Suprapubic skin (tissue), 4 donors: Measurements from ENCODE around the gene PYM1.
"Not testable (repeated sequence)": the region's sequence is repeated elsewhere in the genome, so short reads cannot be mapped to it uniquely, and the experiment has no call there.

Source experiments
- CTCF ChIP-seq, 2 donors: fragments of 200-600 bp in 1 of 2; fragments of 450-650 bp in 1 of 2; sonication (generic) in 1 of 2; IDR thresholded peaks; one replicate each; pipeline ENCODE4 v1.5.1; 2016 to 2019; ENCODE audit warnings: antibody characterized with exemption in 2 of 2, mild to moderate bottlenecking in 1 of 2, moderate library complexity in 1 of 2
- EP300 ChIP-seq: sonication (generic); formaldehyde crosslinking; IDR thresholded peaks from one replicate; pipeline ENCODE4 v1.6.1; 2017; ENCODE audit warnings: antibody characterized with exemption
- POLR2AphosphoS5 ChIP-seq, 3 donors: sonication (generic); formaldehyde crosslinking; IDR thresholded peaks; one replicate each; pipeline ENCODE4 v1.6.1; 2017; ENCODE audit warnings: antibody characterized with exemption in 3 of 3

GRCh38 chr12:55862931-55863330 lies 64.8 kb downstream of the PYM1 start:
- not testable (repeated sequence) for TF ChIP-seq CTCF (IDR thresholded peaks at IDR 0.05); EP300; POLR2AphosphoS5 (IDR thresholded peaks at IDR 0.05)
